Hepatocyte (in vitro differentiated cells): ENCODE results near the gene HLA-E.
"Not testable (repeated sequence)": the region's sequence is repeated elsewhere in the genome, so short reads cannot be mapped to it uniquely, and the experiment has no call there.

ENCODE experiments used
- CTCF ChIP-seq: fragments of 200-600 bp; sonication (generic); IDR thresholded peaks from 2 replicates; pipeline ENCODE4 v1.5.1; 2016; ENCODE audit warnings: antibody characterized with exemption, mild to moderate bottlenecking; ENCODE audit not compliant: poor library complexity
- EZH2 ChIP-seq: fragments of 200-600 bp; sonication (generic); IDR thresholded peaks from 2 replicates; pipeline ENCODE4 v1.6.1; 2016; ENCODE audit warnings: antibody characterized with exemption, mild to moderate bottlenecking, borderline replicate concordance

- TF ChIP-seq CTCF, EZH2: not testable (repeated sequence)
Measured at GRCh38 chr6:30498705-30499104, 9.4 kb downstream of the HLA-E start.
